HG02763 (cell line): ENCODE data around the gene B3GNT5.
"Not testable (repeated sequence)": the region's sequence is repeated elsewhere in the genome, so short reads cannot be mapped to it uniquely, and the experiment has no call there.

ENCODE experiments used
- ATAC-seq: cut with Tn5 transposase; IDR thresholded peaks from one replicate; pipeline ENCODE4 v1.9.1; 2021; ENCODE audit warnings: mild to moderate bottlenecking, moderate library complexity; ENCODE audit not compliant: unreplicated experiment

The B3GNT5 gene

GRCh38 chr3:183229178-183229577, 23.9 kb upstream of the B3GNT5 start:
- no peak for ATAC-seq

- ATAC-seq, result not testable (repeated sequence)
Measured at GRCh38 chr3:183230251-183230650, 22.8 kb upstream of the B3GNT5 start.

- no peak for ATAC-seq
Measured at GRCh38 chr3:183230826-183231225, 22.2 kb upstream of the B3GNT5 start.

DNA sequence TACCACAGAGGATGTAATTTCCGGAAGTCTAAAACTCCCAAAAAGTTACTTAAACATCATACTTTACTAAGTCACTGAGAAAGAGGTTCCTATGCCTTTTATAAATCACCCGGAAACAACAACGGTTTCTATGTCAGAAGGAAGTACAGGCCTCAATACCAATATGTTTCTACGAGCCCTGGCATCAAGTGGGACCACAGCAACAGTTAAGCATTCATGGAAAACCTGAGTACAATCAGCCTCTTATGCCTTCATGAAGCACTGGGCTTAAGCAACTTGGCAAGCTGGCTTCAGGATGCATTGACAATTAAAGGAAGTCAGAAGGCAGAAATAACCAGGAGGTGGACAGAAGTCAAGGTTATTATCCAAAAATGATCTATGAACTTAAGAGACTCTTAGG, 19.1 kb upstream of the B3GNT5 start:
- ATAC-seq, result no peak

GRCh38 chr3:183239046-183239445, 14.0 kb upstream of the B3GNT5 start:
- no peak for ATAC-seq

DNA sequence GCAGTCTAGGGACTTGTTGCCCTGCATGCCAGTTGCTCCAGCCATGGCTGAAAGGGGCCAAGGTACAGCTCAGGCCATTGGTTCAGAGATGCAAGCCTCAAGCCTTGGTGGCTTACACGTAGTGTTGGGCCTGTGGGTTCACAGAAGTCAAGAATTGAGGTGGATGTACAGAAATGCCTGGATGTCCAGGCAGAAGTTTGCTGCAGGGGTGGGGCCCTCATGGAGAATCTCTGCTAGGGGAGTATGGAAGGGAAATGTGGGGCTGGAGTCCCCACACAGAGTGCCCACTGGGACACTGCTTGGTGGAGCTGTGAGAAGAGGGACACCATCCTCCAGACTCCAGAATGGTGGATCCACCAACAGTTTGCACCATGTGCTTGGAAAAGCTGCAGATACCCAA, 10.6 kb upstream of the B3GNT5 start:
- ATAC-seq, result no peak

GRCh38 chr3:183244219-183244618, 8.8 kb upstream of the B3GNT5 start:
- ATAC-seq, result no peak

- no peak for ATAC-seq
Measured at GRCh38 chr3:183244981-183245476, 8.0 kb upstream of the B3GNT5 start.

- ATAC-seq, result no peak
Measured at GRCh38 chr3:183247011-183247589, 6.0 kb upstream of the B3GNT5 start.

DNA sequence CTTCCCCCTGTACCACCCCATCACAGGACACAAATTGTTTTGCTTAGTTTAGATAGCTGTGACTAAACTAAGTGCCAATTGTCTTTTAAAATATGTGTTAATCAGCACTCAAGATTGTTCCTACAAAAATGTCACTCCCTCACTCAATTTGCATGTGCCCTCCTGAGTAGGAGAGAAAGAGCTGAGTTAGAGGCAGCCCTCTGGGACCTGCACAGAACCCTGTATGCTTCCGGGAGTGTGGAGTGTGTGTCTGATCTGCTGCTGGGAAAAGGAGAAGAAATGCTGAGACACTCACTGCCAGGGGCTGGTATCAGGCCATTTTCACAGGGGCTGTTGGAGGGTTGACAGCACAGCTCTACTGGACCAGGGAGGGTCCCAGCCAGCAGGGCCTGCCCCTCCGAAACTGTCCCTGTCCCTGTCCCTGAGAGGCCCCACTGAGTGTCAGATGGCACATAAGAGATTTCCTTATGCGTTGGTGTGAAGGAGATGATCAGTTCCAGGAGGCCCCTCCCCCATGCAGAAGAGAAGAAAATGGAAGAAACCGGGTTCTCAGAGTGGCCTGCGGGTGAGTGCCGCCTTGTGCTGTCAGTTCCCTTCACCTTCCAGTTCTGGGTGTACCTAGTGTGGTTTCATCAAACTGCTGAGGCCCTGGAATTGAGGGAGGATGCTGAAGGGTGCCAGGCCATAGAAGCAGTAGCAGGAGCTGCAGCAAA, 3.9 kb upstream of the B3GNT5 start:
- ATAC-seq, result no peak

DNA sequence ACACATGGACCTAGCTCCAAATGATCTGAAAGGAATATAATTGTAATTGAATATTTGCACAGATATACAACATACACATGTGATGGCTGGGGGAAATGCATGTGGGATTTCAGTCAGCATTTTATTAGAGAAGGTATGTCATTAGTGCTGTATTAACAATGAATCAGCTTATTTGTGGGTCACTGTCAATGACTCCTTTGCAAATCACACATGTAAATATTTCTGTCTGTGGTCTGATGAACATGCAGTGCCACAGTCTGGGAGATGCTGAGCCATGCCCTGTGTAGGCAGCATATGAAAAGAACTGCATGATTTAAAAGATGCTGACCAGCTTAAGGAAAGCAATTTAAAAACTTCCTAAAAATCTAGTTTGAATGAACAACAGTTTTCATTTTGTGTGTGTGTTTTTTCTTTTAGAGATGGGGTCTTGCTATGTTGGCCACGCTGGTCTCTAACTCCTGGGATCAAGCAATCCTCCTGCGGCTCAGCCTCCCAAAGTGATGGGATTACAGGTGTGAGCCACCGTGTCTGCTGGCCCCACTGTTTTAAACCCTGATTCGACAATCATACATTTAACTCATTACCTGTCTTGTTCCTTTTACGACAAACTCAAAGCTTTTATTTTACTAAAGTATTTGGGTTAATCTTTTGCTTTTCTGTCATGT, 803 bp upstream of the B3GNT5 start:
- no peak for ATAC-seq

DNA sequence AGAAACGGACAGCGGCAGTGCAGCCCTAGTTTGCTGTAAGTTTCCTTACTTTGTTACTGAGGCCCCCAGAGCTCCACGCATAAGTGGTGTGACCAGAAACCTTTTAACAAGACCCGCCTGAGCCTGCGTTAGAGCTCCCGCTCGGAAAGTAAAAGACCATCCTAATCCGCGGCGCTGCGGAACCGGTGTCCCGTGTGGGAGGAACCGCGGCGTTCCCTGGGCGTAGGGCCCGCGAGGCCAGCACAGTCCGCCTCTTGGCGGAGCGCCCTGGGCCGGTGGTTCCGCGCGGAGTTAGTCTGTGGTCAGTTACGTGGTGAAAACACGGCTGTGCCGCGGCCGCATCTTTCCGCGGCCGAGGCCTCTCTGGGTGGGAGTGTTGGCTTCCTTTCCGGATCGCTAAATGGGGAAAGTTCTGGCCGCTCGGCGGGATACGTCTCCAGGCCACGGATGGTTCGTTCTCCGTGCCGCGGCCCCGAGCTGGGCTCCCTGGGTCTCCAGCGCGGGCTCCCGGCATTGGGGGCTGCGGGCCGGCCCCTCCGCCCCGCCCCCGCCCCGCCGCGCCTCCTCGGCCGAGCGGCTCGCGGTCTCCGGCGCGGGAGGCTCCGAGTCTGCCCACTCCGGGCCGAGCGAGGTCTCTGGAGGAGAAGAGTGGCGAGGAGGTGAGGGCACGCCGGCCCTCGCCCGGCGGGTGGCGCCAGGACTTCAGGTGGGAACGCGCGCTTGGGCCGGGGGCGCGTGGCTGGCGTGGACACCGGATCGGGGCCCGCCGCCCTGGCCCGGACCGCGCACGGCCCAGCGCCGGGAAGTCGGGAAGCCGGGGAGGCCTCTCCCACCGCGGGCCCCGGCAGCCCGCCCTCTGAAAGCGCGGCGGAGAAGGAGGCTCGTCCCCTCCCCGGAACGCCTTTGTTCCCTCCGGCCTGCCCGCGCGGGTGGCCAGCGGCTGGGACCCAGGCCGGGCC, 754 bp downstream of the B3GNT5 start:
- ATAC-seq, result no peak

- ATAC-seq, result no peak
Measured at GRCh38 chr3:183254487-183255347, 1.7 kb downstream of the B3GNT5 start.

GRCh38 chr3:183255348-183255730, 2.3 kb downstream of the B3GNT5 start:
- ATAC-seq, result no peak

- ATAC-seq, result no peak
Measured at GRCh38 chr3:183259087-183259486, 6.0 kb downstream of the B3GNT5 start.

DNA sequence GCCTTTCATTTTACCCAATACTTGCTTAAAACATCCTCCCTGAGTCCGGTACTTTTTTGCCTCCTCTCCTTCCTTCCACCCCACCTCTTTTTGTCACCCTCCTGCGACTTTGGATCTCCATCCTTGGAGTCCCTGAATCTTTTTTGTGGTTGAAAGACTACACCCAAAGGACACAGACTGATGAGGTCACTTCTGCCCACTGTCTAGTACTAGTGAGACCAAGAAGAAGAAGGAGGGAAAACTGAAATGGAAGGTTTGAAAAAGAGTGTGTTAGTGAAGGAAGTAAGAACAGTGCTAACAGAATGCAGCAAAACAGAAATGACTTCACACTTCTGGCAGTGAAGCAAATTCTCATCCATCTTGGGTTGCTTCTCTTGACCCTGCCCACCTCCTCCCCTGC, 6.6 kb downstream of the B3GNT5 start:
- ATAC-seq, result no peak

- ATAC-seq, result no peak
Measured at GRCh38 chr3:183260167-183260904, 7.3 kb downstream of the B3GNT5 start.

GRCh38 chr3:183261151-183261724, 8.2 kb downstream of the B3GNT5 start:
- no peak for ATAC-seq

- ATAC-seq, result no peak
Measured at GRCh38 chr3:183262875-183263378, 9.9 kb downstream of the B3GNT5 start.
